PC-3 (cell line): ENCODE results near the gene TRIM44. TPM values are rescaled to one million over a fixed set of nuclear protein-coding genes. Genes with fewer than 3 reads are reported as not detected.

Source experiments
- ATAC-seq: fragments of 200-7000 bp; cut with Tn5 transposase; 2 replicates; pipeline ENCODE4 v1.9.1; 2020; ENCODE audit warnings: mild to moderate bottlenecking, moderate library complexity
- BruUV-seq: library from RNA; stranded (reverse); fragments of 400-500 nt; replicated peaks from 2 replicates; lab custom pipeline; 2021; lab: Mats Ljungman, UMichigan
- CTCF ChIA-PET: fragments of 300-600 bp; sonication (Branson Sonifier 250); formaldehyde crosslinking; loops from one replicate; lab custom pipeline; 2022; ENCODE audit warnings: antibody characterized with exemption; lab: Charles Lee
- POLR2A ChIA-PET: fragments of 300-600 bp; sonication (Branson Sonifier 250); formaldehyde crosslinking; loops from one replicate; lab custom pipeline; 2022; ENCODE audit warnings: antibody characterized with exemption; ENCODE audit not compliant: unreplicated experiment; lab: Charles Lee
- DNase-seq: peaks from one replicate; pipeline ENCODE4 v3.0.0-alpha.2; 2015
- H2AFZ ChIP-seq: fragments of 300-600 bp; sonication (generic); 2 replicates; pipeline ENCODE4 v1.6.0; 2016; ENCODE audit warnings: antibody characterized with exemption, low read length
- H3F3A ChIP-seq: fragments of 300-600 bp; sonication (generic); one replicate; pipeline ENCODE4 v1.6.0; 2017; ENCODE audit warnings: antibody characterized with exemption, low read length, control low read depth, mild to moderate bottlenecking; ENCODE audit not compliant: unreplicated experiment
- H3K27ac ChIP-seq: fragments of 300-600 bp; sonication (generic); 2 replicates; pipeline ENCODE4 v1.5.1; 2016; ENCODE audit warnings: mild to moderate bottlenecking, low read length
- H3K27me3 ChIP-seq: fragments of 300-600 bp; sonication (generic); 2 replicates; pipeline ENCODE4 v1.6.1; 2016; ENCODE audit warnings: low read length, mixed read lengths
- H3K36me3 ChIP-seq: fragments of 300-600 bp; sonication (generic); 2 replicates; pipeline ENCODE4 v1.6.1; 2016; ENCODE audit warnings: low read depth, mixed run types, low read length, mixed read lengths
- H3K4me1 ChIP-seq: fragments of 300-600 bp; sonication (generic); 2 replicates; pipeline ENCODE4 v1.5.1; 2016; ENCODE audit warnings: low read length; ENCODE audit not compliant: insufficient read depth
- H3K4me2 ChIP-seq: fragments of 300-600 bp; sonication (generic); 2 replicates; pipeline ENCODE4 v1.6.0; 2016; ENCODE audit warnings: low read length
- H3K4me3 ChIP-seq: fragments of 300-600 bp; sonication (generic); 2 replicates; pipeline ENCODE4 v1.5.1; 2016; ENCODE audit warnings: mild to moderate bottlenecking, low read length, mixed read lengths
- H3K79me2 ChIP-seq: fragments of 300-600 bp; sonication (generic); 2 replicates; pipeline ENCODE4 v1.6.1; 2017; ENCODE audit warnings: low read length, mixed read lengths
- H3K9ac ChIP-seq: fragments of 300-600 bp; sonication (generic); 2 replicates; pipeline ENCODE4 v1.6.0; 2016; ENCODE audit warnings: mild to moderate bottlenecking, low read length
- H3K9me2 ChIP-seq: fragments of 300-600 bp; sonication (generic); replicated peaks from 2 replicates; pipeline ENCODE4 v1.6.1; 2016; ENCODE audit warnings: mixed run types, low read length, mixed read lengths
- H3K9me3 ChIP-seq: fragments of 300-600 bp; sonication (generic); 2 replicates; pipeline ENCODE4 v1.6.1; 2016; ENCODE audit warnings: low read length, mixed read lengths
- H4K20me1 ChIP-seq: fragments of 300-600 bp; sonication (generic); 2 replicates; pipeline ENCODE4 v1.6.1; 2016; ENCODE audit warnings: low read length, mixed read lengths
- EZH2 ChIP-seq: fragments of 300-600 bp; sonication (generic); IDR thresholded peaks from one replicate; pipeline ENCODE4 v1.6.1; 2017; ENCODE audit warnings: antibody characterized with exemption, mild to moderate bottlenecking, low read length; ENCODE audit not compliant: unreplicated experiment
- EZH2phosphoT487 ChIP-seq: fragments of 300-600 bp; sonication (generic); IDR thresholded peaks from 2 replicates; pipeline ENCODE4 v1.6.1; 2018; ENCODE audit warnings: mild to moderate bottlenecking, antibody characterized with exemption, low read length, borderline replicate concordance
- intact Hi-C: fragments of 100-400 bp; cut with micrococcal nuclease; formaldehyde crosslinking; loops from 2 replicates; pipeline ENCODE4 v1.9.0; 2023
- total RNA-seq: library from RNA; depleted of rRNA; stranded (reverse); fragments of >200 nt; gene quantifications from 2 replicates; pipeline ENCODE4 v1.2.3, GENCODE V29; 2014
- TF ChIP-seq, protein P1 (sequence below): fragments of 300-600 bp; sonication (generic); conservative IDR thresholded peaks from 2 replicates; pipeline ENCODE4 v1.5.1; 2017; ENCODE audit warnings: antibody characterized with exemption, low read depth, mild to moderate bottlenecking, low read length

The TRIM44 gene
- total RNA-seq, 1 experiment from 2014 or later = 14.0 TPM

DNA sequence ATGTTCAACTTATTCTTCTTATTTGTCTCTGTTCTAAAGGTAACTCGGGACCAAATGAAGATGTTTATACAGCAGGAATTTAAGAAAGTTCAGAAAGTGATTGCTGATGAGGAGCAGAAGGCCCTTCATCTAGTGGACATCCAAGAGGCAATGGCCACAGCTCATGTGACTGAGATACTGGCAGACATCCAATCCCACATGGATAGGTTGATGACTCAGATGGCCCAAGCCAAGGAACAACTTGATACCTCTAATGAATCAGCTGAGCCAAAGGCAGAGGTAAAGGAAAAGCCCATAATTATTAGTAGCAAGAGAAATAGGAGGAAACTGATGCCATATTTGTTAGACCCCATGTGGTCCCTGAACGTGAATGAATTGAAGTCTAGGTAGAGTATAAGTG, 63.3 kb downstream of the TRIM44 start:
- TF ChIP-seq EZH2phosphoT487 = no peak
- TF ChIP-seq EZH2 = no peak
- TF ChIP-seq, protein P1, sequence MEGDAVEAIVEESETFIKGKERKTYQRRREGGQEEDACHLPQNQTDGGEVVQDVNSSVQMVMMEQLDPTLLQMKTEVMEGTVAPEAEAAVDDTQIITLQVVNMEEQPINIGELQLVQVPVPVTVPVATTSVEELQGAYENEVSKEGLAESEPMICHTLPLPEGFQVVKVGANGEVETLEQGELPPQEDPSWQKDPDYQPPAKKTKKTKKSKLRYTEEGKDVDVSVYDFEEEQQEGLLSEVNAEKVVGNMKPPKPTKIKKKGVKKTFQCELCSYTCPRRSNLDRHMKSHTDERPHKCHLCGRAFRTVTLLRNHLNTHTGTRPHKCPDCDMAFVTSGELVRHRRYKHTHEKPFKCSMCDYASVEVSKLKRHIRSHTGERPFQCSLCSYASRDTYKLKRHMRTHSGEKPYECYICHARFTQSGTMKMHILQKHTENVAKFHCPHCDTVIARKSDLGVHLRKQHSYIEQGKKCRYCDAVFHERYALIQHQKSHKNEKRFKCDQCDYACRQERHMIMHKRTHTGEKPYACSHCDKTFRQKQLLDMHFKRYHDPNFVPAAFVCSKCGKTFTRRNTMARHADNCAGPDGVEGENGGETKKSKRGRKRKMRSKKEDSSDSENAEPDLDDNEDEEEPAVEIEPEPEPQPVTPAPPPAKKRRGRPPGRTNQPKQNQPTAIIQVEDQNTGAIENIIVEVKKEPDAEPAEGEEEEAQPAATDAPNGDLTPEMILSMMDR = no peak
- Histone ChIP-seq H3K9ac (no peak overlapping the region), H3K4me3 (no peak overlapping the region), H3K9me3 (no peaks in the 10 kb centered on the region), H2AFZ (no peak overlapping the region), H3K27me3 (no peaks in the 10 kb centered on the region), H3K27ac (no peak overlapping the region), H3K4me1 (peaks cover 10% of the 10 kb centered on the region), H3K9me2 (no peaks in the 10 kb centered on the region), H4K20me1 (peaks cover 7% of the 10 kb centered on the region; the same call in 1 of the 2 replicates), H3K36me3 (peaks cover 32% of the 10 kb centered on the region), H3F3A (no peaks in the 10 kb centered on the region), H3K79me2 (peaks cover 16% of the 10 kb centered on the region), H3K4me2 (no peak overlapping the region)
- ATAC-seq (peak; percentile 55), DNase-seq (peak; percentile 72)
- POLR2A ChIA-PET = no interaction called here
- CTCF ChIA-PET = interaction anchor here (1.0 kb wide), 1 partner anchor 96 kb away, joined by 5 read pairs; no protein-coding TSS in a partner anchor
- intact Hi-C loops = loop anchor here (10.0 kb wide), 1 partner anchor 69 kb away; no protein-coding TSS in a partner anchor
- no TSS peak for BruUV-seq

DNA sequence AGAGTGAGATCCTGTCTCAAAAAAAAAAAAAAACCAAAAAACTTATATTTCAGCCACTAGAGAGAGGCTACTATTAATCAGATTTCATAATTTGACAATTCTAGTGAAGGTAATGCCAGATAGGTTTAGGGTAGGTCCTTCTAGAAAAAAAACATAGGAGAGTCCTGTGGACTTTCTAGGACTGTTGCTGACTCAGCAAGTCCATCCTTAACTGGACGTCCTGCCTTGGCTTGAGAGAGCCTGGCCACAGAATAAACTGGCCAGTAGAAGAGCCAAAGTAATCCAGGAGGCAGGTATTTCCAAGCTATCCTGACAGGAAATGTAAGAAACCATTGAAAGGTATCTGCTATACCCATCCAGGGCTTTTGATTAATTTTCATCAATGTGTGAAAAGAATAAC, 64.6 kb downstream of the TRIM44 start:
- intact Hi-C loops = loop anchor here (10.0 kb wide), 1 partner anchor 68 kb away; no protein-coding TSS in a partner anchor
- H3F3A ChIP-seq = no peaks in the 10 kb centered on the region
- ATAC-seq = no peak
- H4K20me1 ChIP-seq = peaks cover 7% of the 10 kb centered on the region; the same call in 1 of the 2 replicates
- no peak for DNase-seq
- no peak overlapping the region for H3K27ac ChIP-seq
- TF ChIP-seq EZH2phosphoT487 (no peak), EZH2 (no peak)
- TF ChIP-seq, protein P1 = no peak
- no peak overlapping the region for H3K4me3 ChIP-seq
- H3K4me1 ChIP-seq = peaks cover 10% of the 10 kb centered on the region
- H3K9ac ChIP-seq = no peak overlapping the region
- BruUV-seq = no TSS peak
- H3K36me3 ChIP-seq = peaks cover 32% of the 10 kb centered on the region
- no peaks in the 10 kb centered on the region for H3K27me3 ChIP-seq
- H2AFZ ChIP-seq = no peak overlapping the region
- peaks cover 13% of the 10 kb centered on the region for H3K79me2 ChIP-seq
- ChIA-PET POLR2A (no interaction called here), CTCF (no interaction called here)
- no peaks in the 10 kb centered on the region for H3K9me2 ChIP-seq
- no peak overlapping the region for H3K4me2 ChIP-seq
- H3K9me3 ChIP-seq = no peaks in the 10 kb centered on the region

DNA sequence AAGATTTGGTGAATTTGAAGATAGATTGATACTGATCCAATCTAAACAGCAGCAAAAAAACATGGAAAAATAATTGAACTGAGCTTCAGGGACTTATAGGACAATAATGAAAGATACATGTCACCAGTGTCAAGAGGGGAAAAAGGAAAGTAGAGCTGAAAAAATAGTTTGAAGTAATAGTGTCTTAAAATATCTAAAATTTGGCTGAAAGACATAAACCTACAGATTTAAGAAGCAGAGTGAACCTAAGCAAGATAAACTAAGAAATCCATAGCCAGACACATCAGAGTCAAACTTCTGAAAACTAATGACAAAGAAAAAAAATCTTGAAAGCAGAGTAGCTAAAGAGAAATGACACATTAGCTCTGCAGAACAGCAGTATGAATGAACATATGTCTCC, 67.7 kb downstream of the TRIM44 start:
- Histone ChIP-seq H3K9ac (no peak overlapping the region), H3K27ac (no peak overlapping the region), H3K4me3 (no peak overlapping the region), H3K36me3 (peaks cover 35% of the 10 kb centered on the region), H4K20me1 (no peaks in the 10 kb centered on the region), H2AFZ (no peak overlapping the region), H3F3A (no peaks in the 10 kb centered on the region), H3K9me3 (no peaks in the 10 kb centered on the region), H3K27me3 (no peaks in the 10 kb centered on the region), H3K79me2 (peaks cover 6% of the 10 kb centered on the region; the same call in 1 of the 2 replicates), H3K4me2 (no peak overlapping the region), H3K9me2 (no peaks in the 10 kb centered on the region), H3K4me1 (no peaks in the 10 kb centered on the region; the same call in 1 of the 2 replicates)
- ChIA-PET CTCF (no interaction called here), POLR2A (no interaction called here)
- intact Hi-C loops = no loop called here
- BruUV-seq = no TSS peak
- ATAC-seq (no peak), DNase-seq (no peak)
- TF ChIP-seq, protein P1 = no peak
- TF ChIP-seq EZH2phosphoT487 (no peak), EZH2 (no peak)
